GM18858 (cell line): ENCODE results near the gene STX8.

Source experiments
- ATAC-seq: cut with Tn5 transposase; IDR thresholded peaks from one replicate; pipeline ENCODE4 v1.9.1; 2021; ENCODE audit not compliant: unreplicated experiment

Gene STX8

DNA sequence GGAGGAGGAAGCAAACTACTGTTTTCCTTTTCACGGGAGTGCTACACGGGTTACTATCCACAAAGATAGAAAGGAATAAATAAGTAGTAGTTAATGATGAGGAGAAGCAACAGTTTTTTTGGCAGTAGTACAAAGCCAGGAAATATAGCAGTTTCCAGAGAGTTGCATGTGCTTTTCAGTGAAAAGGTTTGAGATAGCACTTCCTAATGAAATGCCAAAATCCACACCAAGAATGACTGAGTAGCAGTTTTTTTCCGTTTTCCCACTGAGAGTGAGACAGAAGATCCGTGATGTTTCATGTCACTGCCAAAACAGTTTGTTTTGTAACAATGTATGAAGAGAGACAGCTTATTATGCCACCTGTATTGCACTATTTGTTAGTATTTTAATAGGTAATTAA lies 129.1 kb downstream of the STX8 start:
- ATAC-seq, result no peak

DNA sequence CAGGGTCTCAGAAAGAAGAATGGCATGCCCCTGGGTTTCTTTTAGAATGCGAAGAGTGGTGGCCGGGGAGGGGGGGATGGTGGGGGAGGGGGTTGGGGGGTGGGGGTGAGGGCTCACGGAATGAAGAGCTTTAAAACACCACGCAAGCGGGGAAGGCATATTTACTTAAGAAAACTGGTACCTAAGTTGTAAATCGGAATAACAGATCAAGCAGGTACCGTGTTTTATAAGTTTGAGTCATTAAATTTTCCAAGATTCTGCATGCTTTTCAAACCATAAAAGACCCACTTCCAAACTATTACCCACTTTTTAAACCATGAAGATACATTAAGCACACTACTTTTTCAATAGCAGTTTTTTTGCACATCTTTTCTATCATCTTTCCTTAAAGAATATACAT lies 130.2 kb downstream of the STX8 start:
- ATAC-seq, result no peak

DNA sequence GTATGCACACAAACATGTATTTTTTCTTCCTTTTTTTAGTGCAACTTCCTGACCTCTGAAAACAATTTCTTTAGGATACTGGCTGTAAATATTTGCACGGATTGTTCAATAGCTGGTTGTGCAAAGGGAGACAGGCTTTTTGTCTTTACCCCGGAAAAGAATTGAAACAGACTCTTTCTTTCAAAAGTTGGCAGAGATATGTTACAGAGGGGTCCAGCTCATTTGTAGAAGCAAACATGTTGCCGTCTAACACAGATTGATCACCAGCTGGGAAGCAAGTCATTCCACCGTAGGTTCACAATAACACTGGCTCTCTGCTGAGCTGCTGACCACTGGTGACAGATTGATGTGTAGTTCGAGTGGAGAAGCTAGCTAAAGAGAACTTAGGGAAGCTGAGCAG lies 130.9 kb downstream of the STX8 start:
- ATAC-seq, result no peak

DNA sequence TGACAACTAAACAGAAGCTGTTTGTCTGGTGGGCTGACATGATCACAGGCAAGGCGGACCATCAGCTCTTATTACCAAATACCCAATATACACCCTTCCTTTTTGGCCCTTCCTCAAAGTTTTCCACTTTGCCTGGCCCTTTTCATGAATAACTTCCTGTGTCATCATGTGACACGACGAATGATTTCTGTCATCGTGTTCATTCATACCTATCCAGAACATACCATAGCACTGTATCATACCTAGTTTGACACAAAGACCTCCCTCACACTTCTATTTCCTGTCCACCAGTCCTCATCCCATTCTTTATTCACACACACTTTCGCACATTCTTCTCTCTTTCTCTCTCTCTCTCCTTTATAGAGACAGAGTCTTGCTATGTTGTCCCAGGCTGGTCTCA lies 131.8 kb downstream of the STX8 start:
- ATAC-seq, result no peak

DNA sequence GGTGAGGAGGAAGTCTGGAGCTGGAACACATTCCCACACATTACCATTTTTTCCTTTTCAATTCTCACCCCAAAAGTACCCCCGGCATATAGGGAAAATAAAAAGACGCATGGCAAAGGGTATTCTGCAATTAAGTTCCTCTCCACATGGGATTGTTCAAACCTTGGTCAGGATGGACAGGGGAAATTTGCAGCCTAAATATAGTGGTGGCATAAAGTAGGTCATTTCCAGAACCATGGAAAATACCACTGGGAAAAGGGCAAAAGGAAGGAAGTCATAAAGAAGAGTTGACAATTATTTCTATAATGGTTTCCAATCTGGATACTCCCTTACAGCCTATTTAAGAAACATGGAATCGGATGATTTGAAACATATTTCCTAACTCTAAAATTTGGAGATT lies 135.8 kb downstream of the STX8 start:
- ATAC-seq, result no peak

DNA sequence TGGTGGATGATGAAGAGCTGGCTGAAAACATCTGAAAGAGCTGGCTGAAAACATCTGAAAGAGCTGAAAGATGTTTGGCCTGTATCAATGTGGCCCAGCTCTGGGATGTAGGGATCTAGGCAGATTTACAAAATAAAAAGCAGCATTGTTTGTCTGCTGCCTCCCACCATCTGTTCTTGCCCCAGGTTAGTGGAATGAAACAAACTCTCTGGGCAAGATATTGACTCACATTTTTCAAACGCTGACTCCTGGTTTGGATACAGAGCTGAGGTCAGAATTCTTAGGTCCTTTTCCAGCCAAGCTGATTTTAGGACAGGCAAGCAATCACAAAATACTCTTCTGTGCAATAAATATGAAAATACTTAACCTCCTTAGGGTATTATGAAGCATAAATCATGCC lies 139.0 kb downstream of the STX8 start:
- ATAC-seq, result no peak

DNA sequence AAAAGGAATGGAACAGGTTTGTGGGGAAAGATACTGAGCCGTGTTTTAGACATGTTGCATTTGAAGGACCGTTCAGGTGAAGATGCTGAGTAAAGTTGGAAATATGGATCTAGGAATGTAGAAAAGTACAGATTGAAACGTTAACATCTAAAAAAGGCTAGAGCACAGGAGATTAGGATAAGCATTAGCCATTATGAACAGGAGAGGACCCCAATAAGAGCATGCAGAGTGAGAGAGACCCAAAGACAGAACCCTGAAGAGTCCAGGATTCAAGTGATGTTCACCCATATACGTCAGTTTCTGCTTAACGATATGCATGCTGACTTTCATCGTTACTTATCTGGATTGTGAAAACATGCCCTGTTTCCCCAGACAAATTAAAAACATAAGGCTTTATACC lies 140.5 kb downstream of the STX8 start:
- no peak for ATAC-seq

DNA sequence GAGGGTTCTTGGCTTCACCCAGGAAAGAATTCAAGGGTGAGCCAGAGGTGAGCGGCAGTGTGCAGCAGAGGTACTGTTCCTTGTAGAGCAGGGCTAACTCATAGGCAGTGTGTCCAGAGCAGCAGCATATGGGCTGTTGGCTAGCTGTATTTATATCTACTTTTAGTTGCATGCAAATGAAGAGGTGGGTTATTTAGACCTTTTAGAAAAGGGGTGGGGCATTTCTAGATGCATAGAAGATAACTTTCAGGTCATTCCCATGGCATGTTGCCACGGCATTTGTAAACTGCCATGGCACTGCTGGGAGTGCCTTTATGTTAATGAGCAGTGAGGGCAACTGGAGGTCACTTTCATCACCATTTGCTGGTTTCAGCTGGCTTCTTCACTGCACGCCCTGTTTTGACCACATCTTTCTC lies 141.0 kb downstream of the STX8 start:
- no peak for ATAC-seq

DNA sequence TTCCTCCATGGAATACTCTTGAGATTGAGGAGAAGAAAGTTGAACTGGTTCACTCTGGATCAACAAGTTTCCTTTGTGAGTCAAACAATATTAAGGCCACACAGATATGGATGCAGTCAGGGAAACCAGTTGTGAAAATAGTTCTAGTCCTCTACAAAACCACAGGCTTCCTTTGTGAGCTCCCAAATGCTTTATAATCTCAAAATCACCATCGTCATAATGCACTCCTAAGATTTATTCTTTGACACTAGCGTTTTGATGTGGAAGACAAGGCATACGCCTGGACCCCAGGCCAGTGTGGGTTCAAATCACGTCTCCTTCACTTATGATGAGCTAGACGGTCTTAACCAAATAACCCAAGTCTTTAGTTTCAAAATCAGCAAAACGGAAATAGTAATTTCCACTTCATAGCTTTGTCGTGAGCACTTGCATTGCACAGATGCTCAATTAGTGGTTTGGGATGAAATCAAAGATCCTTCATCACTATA lies 142.6 kb downstream of the STX8 start:
- no peak for ATAC-seq

DNA sequence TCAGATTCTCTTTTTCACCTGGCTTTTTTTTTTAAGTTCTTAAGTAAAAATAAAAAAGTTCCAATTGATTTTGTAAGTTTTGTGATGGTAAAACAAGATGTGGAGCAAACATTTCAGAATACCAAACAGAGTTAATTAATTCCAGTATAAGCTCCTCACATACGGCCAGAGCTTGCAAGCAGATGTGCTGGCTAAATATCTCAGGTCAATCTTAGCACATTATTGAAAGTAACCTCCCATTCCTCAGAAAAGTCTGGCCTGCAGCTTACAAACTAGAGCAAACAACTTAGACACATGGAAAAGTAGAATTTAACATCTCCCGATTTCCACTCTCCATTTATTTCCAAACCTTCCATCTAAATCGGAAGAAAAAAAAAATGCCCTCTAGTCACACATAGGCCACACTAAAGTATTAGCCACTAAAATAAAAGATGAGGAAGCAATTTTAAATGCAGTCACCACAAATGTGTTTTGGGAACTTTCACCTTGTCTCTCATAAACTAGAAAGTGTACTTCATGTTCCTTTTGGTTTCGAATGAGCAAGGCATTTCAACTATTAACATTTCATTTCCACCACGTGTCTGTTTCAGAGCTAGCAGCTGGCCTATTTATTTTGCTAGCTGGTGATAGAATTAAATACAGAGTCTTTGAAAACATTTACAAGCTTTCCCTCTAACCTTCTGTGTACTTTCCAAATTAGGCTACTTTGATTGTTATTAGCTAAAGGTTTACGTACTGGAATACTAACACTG lies 143.3 kb downstream of the STX8 start:
- peak; percentile 60 for ATAC-seq

DNA sequence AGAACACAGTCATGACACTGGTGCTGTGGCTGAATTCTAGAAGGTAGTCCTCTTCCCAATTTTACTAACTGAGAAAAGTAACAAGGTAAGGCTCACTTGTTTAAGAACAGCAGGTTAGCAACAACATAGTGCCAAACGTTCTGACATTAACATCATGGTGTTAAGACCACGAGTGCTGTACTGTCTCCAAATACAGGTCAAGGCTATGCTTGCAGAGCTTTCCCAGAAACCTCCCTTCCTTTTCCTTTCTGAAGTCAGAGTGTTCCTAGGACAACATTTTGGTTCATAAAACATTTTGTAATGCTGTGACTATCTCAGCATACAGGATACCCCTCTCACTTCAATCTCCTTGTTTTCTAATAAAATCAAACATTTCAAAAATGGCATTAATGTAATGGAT lies 144.0 kb downstream of the STX8 start:
- ATAC-seq, result no peak

DNA sequence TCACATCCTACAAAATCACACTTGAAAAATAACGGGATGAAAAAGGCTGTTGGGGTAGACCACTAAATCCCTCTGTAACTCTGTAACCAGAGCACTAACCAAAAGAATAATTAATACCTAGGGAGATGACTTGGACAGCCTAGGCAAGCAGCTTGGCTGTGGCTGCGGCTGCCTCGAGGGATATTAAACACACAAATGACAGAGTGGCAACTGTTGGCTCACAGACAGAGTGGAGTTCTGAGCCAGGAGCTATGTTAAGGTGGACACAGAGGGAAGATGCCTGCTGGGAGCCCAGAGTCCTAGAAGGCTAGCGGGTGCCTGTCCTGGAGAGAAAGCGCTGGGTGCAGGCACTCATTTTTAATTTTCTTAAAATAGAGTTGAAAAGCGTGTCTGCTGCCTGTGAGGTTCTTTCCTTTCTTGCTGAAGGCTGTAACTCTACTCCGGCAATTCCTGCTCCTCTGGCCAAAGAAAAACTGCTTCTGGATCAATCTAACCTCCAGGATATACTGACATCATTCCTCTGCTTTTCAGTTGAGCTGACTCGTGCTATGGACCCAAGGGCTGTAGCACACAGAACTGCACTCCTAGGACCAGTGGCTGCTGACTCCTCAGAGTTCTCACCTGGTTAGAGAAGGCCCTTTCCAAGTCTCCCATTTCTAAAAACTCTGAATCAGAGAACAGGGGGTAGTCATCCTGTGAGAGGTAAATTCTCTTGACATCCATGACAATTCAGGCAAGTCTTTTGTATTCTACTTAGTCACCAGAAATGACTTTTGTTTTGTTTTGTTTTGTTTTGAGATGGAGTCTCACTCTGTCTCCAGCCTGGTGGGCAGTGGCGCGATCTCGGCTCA lies 147.9 kb downstream of the STX8 start:
- ATAC-seq, result no peak

DNA sequence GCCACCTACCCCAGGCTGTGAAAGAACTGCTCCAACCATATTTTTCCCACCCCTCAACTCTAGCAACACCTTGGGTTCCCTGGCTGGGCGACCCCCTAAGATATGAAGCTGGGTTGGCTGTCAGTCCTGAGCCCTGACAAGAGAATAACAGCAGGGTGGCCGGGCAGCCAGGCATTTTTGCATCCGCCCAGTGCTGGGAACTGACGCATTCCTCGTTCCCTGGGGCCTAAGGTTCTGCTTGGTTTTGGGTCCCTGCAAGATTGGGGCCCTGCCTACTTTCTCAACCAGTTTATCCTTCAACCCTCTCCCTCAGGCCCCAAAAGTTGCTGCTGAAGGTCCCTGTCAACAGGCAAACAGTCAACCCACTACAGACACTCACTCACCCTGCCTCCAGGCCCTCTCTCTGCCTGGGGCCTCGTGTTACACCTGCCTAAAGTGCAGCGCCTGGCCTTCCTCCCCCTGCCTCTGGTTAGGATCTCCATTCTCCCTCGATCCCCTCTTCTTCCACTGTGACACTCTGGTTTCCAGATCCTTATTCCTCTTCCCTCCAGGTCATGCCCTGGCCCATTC lies 151.5 kb downstream of the STX8 start:
- ATAC-seq, result no peak

DNA sequence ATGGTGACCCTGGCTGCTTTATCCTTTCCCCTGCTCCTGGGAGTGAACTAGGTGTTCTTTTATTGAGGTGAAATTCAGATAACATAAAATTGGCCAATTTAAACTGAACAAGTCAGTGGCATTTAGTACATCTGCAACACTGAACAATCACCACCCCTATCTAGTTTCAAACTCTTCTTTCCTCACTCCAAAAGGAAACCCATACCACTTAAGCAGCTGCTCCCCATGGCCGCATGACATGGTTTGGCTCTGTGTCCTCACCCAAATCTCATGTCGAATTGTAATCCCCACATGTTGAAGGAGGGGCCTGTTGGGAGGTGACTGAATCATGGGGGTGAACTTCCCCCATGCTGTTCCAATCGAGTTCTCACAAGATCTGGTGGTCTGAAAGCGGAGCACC lies 154.1 kb downstream of the STX8 start:
- no peak for ATAC-seq

DNA sequence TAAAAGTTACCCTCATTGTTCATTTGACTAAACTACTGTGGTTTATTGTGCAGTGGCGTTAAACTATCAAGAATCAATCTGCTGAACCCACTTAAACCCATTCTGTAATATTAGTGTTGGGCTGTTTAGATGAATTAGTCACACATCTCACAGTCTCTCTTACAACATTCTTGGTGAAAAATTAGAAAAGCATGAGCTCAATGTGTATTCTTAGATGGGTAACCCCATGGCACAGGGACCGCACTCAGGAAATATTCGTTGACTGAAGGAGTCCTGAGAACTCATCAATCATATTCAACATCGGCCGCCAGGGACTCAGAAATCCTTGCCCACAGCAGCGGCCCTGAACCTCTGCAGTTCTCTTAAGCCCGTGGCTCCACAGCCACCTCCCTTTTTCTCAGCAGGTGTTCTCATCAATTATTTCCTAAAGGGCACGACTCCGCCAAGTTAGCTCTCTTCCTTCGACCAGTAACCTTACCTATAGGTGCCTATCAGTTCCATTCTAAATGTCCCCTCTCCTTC lies 155.6 kb downstream of the STX8 start:
- no peak for ATAC-seq

DNA sequence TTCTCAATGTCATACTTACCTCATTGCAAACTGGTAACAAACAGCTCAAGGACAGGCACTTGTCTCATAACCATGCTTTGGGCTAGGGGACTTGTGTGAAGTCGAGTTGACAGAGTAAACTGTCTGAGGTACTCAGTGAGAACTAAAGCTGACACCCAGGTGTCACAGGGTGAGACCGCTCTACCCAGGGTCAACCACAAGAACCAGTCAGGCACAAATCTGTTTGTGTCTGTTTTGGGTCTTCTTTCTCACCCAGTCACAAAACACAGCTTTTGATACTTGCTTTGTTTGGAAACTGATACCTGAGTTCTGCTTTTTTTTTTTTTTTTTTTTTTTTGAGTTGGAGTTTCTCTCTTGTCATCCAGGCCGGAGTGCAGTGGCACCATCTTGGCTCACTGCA lies 161.1 kb downstream of the STX8 start:
- peak; percentile 97 for ATAC-seq

DNA sequence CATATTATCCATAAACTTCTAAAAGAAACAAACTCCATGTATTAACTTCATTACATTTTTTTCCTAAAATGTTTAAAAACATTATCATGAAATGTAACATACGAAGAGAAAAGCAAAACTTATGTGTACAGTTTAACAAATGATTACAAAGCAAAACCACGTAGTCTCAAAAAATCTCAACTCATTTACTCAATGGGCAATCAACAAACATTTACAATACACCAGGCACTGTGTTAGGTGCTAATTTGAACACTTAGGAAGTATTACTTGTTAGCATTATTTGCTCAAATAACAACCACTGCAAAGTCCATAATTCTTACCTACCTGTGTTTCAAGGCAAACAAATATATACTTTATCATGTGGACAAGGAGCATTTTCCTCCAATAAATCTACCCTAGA lies 164.9 kb downstream of the STX8 start:
- no peak for ATAC-seq

DNA sequence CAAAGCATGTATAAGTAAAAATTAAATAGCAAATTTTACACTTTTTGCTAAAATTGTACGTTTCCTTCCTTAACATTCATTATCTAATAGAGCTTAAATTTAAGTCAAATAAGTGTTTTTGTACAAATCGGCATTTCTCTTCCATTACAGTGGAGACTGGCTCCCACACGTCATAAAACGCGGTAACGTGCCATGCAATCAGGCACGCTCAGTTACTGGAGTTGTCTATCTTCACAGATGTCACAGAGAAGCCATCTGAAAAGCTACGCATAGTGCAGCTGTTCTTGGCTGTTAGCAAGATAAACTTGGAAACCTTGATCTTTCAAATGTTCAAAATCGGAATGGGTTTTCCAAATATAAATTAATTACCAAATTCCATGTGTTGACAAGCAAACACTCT lies 165.3 kb downstream of the STX8 start:
- no peak for ATAC-seq

DNA sequence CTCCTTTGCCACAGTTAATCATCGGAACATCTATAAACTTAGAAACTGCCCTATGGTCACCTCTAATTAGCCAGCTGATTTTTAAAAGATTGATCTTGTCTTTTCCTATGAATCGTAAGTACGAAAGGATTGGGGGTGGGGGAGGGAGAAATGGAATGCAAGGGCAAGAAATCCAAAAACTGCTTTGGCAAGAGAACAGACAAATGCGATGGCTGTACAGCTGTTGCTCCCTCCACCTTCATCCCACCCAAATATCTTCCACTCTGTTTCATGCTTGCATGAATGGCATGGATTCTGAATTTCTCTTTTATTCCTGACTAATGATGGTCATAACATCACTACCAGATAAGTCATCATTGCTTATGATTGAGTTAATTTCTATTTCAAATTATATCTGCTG lies 165.7 kb downstream of the STX8 start:
- ATAC-seq, result no peak

DNA sequence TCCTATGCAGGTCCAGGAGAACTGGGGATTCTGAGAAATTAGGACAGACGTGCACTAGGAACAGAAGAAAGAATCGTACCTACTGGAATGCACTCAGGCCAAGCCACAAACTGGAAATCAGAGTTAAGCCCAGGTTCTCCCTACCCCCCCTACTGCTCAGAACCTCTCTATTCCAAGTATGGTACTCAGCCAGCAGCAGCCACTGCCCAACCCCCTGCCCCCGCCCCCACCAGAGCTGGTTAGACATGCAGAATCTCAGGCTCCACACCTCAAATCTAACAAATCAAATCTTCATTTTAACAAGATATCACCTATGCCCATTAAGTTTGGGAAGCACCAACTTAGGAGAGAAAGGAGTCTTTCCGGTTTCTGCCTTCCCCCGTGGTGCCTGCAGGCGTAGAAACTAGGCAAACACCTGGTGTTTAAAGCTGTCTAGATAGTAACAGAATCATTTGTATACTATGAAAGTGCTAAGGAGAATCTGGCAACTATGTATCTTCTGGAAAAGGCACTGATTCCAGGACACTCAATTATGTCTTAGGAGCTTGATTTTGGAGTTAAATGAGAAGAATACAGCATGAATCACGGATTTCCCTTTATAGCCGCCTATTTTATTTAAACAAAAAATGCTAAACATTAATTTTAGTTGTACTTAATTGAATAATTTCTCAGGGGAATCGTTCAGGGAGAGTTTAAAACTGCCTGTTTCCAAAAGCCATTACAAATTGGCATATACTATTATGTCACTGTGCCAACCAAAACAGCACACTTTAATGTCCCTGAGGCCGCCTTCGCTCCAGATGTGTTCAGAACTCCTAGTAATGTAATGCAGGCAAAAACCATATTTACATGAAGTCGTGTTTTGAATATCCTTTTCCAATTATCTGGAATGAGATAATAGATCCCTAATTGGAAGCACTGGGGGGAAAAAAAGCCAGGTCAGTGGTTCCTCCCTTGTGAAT lies 166.5 kb downstream of the STX8 start:
- ATAC-seq, result no peak

DNA sequence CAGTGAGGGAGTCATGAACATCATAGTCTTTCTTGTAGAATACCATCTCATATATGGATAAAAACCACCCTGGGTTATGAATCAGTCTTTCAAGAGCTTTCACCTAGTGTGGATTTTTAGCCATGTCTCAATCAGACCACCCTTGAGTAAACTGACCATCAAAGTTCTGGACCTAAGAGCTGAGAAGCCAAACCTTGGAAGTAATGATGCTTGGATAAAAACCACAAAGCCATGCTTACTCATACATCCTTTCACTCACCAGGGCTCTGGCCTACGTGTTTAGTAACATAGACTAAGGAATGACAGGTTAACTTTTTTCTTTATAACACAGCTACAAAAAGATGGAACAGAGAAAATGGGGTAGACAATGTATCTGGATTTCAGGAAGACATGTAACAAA lies 167.2 kb downstream of the STX8 start:
- ATAC-seq, result no peak
